HepG2 (cell line): ENCODE results near the gene ATP6V0A1. TPM values are rescaled to one million over a fixed set of nuclear protein-coding genes. Genes with fewer than 3 reads are reported as not detected.

Experiments
- DNMT3B ChIP-seq: conservative IDR thresholded peaks from 2 replicates; pipeline ENCODE4 v1.6.1; 2016; ENCODE audit warnings: missing biosample characterization, control low read depth
- SNRNP70 ChIP-seq: fragments of 200-400 bp; formaldehyde crosslinking; IDR thresholded peaks from 2 replicates; pipeline ENCODE4 v1.6.1; 2017; ENCODE audit warnings: mild to moderate bottlenecking, low read depth, low read length, moderate library complexity
- ZKSCAN1 ChIP-seq: fragments of 150-350 bp; IDR thresholded peaks from 2 replicates; pipeline ENCODE4 v1.6.1; 2014; ENCODE audit warnings: low read length
- ZNF350 ChIP-seq: sonication (generic); formaldehyde crosslinking; IDR thresholded peaks from 2 replicates; pipeline ENCODE4 v1.4.0; 2020; ENCODE audit warnings: mild to moderate bottlenecking, low read depth, missing genetic modification reagents, borderline replicate concordance
- ZNF501 ChIP-seq: sonication (generic); formaldehyde crosslinking; IDR thresholded peaks from 2 replicates; pipeline ENCODE4 v1.5.1; 2020; ENCODE audit warnings: mild to moderate bottlenecking, moderate library complexity, missing genetic modification reagents
- ZNF713 ChIP-seq: sonication (generic); formaldehyde crosslinking; IDR thresholded peaks from 2 replicates; pipeline ENCODE4 v1.4.0; 2020; ENCODE audit warnings: mild to moderate bottlenecking, missing genetic modification reagents
- polyA plus RNA-seq, 8 experiments: library from polyadenylated mRNA; depleted of rRNA in 3 of 8; stranded (reverse) in 7 of 8; unstranded in 1 of 8; fragments of >200 nt; fragmentation: Illumina TruSeq in 4 of 8; extraction: Trizol in 4 of 8; gene quantifications; 2 replicates each; pipeline versions ENCODE4 v1.2.1 to v1.2.3, GENCODE V29; 2011 to 2016; ENCODE audit warnings: low read depth in 4 of 8, missing spikeins in 1 of 8, mixed read lengths in 1 of 8; ENCODE audit not compliant: insufficient read depth in 1 of 8
- total RNA-seq, 5 experiments: library from RNA; depleted of rRNA; stranded (reverse); fragments of >200 nt; fragmentation: Illumina TruSeq; extraction: Trizol; gene quantifications; 2 replicates each; pipeline ENCODE4 v1.2.3, GENCODE V29; 2016; ENCODE audit warnings: low read depth in 1 of 5
- TF ChIP-seq, protein P1 (sequence below): sonication (generic); formaldehyde crosslinking; IDR thresholded peaks from 2 replicates; pipeline ENCODE4 v1.4.0; 2020; ENCODE audit warnings: missing genetic modification reagents, borderline replicate concordance
- TF ChIP-seq, protein P2 (sequence below): sonication (generic); formaldehyde crosslinking; IDR thresholded peaks from 2 replicates; pipeline ENCODE4 v1.4.0; 2020; ENCODE audit warnings: missing genetic modification reagents
- TF ChIP-seq, protein P3 (sequence below): sonication (generic); formaldehyde crosslinking; IDR thresholded peaks from 2 replicates; pipeline ENCODE4 v1.9.0; 2021; ENCODE audit warnings: mild to moderate bottlenecking, missing genetic modification reagents
- TF ChIP-seq, protein P4 (sequence below): sonication (generic); formaldehyde crosslinking; IDR thresholded peaks from 2 replicates; pipeline ENCODE4 v1.5.1; 2020; ENCODE audit warnings: mild to moderate bottlenecking, moderate library complexity, missing genetic modification reagents

ATP6V0A1 gene
- total and polyA plus RNA-seq, 2 of the 13 experiments (the other 11 are each of a cell fraction or from before 2014, with no cell fraction given), result 27.9 to 54.1 TPM

DNA sequence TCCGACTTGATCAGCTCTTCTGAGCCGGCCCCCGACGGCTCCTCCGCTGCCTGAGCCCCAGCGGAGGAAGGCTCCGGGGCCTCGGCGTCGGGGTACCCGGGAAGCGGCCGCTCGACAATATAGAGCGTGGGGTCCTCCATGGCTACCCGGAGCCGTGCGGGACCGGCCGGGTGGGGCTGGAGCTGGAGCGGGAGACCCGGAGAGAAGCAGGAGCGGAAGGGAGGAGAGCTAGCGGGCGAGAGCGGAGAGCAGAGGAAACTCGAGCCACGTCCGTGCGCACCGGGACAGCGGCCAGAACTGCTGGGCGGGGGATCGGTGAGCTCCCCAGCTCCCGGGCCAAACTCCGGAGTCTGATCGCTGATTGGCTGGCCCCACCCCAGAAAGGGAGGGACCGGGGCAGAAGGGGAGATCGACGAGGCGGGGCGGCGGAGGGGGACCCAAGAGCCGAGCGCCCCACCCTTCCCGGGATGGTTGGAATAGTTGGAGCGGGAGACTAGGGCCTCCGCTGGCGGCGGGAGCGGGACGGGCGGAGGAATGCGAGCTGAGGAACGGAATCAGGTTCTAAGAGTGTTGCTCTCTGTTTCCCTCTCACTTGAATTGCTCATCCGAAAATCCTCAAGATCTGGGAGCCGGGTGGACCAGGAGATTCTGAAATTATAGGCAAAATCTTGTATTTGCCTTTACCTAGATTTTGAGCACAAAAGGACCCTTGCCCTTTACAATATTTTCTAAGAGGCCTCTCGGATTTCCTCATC is 35.5 kb upstream of the ATP6V0A1 start, which contains the start of gene CAVIN1 (continued):
- TF ChIP-seq SNRNP70 (no peak), ZNF713 (CRISPR knock-in tag) (0 out of 2 replicates have a peak, but pooled peaks have one; percentile 20), ZKSCAN1 (no peak), ZNF350 (peak; percentile 92), ZNF501 (CRISPR knock-in tag) (peak; percentile 99), DNMT3B (CRISPR knock-in tag) (no peak)
- TF ChIP-seq, protein P1, sequence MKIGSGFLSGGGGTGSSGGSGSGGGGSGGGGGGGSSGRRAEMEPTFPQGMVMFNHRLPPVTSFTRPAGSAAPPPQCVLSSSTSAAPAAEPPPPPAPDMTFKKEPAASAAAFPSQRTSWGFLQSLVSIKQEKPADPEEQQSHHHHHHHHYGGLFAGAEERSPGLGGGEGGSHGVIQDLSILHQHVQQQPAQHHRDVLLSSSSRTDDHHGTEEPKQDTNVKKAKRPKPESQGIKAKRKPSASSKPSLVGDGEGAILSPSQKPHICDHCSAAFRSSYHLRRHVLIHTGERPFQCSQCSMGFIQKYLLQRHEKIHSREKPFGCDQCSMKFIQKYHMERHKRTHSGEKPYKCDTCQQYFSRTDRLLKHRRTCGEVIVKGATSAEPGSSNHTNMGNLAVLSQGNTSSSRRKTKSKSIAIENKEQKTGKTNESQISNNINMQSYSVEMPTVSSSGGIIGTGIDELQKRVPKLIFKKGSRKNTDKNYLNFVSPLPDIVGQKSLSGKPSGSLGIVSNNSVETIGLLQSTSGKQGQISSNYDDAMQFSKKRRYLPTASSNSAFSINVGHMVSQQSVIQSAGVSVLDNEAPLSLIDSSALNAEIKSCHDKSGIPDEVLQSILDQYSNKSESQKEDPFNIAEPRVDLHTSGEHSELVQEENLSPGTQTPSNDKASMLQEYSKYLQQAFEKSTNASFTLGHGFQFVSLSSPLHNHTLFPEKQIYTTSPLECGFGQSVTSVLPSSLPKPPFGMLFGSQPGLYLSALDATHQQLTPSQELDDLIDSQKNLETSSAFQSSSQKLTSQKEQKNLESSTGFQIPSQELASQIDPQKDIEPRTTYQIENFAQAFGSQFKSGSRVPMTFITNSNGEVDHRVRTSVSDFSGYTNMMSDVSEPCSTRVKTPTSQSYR (CRISPR knock-in tag), result no peak
- TF ChIP-seq, protein P2, sequence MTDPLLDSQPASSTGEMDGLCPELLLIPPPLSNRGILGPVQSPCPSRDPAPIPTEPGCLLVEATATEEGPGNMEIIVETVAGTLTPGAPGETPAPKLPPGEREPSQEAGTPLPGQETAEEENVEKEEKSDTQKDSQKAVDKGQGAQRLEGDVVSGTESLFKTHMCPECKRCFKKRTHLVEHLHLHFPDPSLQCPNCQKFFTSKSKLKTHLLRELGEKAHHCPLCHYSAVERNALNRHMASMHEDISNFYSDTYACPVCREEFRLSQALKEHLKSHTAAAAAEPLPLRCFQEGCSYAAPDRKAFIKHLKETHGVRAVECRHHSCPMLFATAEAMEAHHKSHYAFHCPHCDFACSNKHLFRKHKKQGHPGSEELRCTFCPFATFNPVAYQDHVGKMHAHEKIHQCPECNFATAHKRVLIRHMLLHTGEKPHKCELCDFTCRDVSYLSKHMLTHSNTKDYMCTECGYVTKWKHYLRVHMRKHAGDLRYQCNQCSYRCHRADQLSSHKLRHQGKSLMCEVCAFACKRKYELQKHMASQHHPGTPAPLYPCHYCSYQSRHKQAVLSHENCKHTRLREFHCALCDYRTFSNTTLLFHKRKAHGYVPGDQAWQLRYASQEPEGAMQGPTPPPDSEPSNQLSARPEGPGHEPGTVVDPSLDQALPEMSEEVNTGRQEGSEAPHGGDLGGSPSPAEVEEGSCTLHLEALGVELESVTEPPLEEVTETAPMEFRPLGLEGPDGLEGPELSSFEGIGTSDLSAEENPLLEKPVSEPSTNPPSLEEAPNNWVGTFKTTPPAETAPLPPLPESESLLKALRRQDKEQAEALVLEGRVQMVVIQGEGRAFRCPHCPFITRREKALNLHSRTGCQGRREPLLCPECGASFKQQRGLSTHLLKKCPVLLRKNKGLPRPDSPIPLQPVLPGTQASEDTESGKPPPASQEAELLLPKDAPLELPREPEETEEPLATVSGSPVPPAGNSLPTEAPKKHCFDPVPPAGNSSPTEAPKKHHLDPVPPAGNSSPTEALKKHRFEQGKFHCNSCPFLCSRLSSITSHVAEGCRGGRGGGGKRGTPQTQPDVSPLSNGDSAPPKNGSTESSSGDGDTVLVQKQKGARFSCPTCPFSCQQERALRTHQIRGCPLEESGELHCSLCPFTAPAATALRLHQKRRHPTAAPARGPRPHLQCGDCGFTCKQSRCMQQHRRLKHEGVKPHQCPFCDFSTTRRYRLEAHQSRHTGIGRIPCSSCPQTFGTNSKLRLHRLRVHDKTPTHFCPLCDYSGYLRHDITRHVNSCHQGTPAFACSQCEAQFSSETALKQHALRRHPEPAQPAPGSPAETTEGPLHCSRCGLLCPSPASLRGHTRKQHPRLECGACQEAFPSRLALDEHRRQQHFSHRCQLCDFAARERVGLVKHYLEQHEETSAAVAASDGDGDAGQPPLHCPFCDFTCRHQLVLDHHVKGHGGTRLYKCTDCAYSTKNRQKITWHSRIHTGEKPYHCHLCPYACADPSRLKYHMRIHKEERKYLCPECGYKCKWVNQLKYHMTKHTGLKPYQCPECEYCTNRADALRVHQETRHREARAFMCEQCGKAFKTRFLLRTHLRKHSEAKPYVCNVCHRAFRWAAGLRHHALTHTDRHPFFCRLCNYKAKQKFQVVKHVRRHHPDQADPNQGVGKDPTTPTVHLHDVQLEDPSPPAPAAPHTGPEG (CRISPR knock-in tag), result peak; percentile 88
- TF ChIP-seq, protein P3, sequence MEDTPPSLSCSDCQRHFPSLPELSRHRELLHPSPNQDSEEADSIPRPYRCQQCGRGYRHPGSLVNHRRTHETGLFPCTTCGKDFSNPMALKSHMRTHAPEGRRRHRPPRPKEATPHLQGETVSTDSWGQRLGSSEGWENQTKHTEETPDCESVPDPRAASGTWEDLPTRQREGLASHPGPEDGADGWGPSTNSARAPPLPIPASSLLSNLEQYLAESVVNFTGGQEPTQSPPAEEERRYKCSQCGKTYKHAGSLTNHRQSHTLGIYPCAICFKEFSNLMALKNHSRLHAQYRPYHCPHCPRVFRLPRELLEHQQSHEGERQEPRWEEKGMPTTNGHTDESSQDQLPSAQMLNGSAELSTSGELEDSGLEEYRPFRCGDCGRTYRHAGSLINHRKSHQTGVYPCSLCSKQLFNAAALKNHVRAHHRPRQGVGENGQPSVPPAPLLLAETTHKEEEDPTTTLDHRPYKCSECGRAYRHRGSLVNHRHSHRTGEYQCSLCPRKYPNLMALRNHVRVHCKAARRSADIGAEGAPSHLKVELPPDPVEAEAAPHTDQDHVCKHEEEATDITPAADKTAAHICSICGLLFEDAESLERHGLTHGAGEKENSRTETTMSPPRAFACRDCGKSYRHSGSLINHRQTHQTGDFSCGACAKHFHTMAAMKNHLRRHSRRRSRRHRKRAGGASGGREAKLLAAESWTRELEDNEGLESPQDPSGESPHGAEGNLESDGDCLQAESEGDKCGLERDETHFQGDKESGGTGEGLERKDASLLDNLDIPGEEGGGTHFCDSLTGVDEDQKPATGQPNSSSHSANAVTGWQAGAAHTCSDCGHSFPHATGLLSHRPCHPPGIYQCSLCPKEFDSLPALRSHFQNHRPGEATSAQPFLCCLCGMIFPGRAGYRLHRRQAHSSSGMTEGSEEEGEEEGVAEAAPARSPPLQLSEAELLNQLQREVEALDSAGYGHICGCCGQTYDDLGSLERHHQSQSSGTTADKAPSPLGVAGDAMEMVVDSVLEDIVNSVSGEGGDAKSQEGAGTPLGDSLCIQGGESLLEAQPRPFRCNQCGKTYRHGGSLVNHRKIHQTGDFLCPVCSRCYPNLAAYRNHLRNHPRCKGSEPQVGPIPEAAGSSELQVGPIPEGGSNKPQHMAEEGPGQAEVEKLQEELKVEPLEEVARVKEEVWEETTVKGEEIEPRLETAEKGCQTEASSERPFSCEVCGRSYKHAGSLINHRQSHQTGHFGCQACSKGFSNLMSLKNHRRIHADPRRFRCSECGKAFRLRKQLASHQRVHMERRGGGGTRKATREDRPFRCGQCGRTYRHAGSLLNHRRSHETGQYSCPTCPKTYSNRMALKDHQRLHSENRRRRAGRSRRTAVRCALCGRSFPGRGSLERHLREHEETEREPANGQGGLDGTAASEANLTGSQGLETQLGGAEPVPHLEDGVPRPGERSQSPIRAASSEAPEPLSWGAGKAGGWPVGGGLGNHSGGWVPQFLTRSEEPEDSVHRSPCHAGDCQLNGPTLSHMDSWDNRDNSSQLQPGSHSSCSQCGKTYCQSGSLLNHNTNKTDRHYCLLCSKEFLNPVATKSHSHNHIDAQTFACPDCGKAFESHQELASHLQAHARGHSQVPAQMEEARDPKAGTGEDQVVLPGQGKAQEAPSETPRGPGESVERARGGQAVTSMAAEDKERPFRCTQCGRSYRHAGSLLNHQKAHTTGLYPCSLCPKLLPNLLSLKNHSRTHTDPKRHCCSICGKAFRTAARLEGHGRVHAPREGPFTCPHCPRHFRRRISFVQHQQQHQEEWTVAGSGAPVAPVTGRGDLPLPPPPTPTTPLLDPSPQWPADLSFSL, result no peak
- TF ChIP-seq, protein P4, sequence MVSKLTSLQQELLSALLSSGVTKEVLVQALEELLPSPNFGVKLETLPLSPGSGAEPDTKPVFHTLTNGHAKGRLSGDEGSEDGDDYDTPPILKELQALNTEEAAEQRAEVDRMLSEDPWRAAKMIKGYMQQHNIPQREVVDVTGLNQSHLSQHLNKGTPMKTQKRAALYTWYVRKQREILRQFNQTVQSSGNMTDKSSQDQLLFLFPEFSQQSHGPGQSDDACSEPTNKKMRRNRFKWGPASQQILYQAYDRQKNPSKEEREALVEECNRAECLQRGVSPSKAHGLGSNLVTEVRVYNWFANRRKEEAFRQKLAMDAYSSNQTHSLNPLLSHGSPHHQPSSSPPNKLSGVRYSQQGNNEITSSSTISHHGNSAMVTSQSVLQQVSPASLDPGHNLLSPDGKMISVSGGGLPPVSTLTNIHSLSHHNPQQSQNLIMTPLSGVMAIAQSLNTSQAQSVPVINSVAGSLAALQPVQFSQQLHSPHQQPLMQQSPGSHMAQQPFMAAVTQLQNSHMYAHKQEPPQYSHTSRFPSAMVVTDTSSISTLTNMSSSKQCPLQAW, result peak; percentile 78
